BJ (cell line): ENCODE measurements around the gene MYO7B. TPM values are rescaled to one million over a fixed set of nuclear protein-coding genes. Genes with fewer than 3 reads are reported as not detected.

Experiments
- CTCF ChIA-PET: fragments of 350-600 bp; formaldehyde crosslinking; extraction: SDS; loops from one replicate; lab custom pipeline; 2021; ENCODE audit warnings: antibody characterized with exemption, inconsistent platforms; lab: Yijun Ruan, JAX
- POLR2A ChIA-PET: fragments of 300-600 bp; sonication (Branson Sonifier 250); formaldehyde crosslinking; extraction: SDS; loops from one replicate; lab custom pipeline; 2021; ENCODE audit warnings: antibody characterized with exemption; lab: Charles Lee
- DNase-seq: peaks from one replicate; pipeline ENCODE4 v3.0.0-alpha.2; 2011; ENCODE audit warnings: low read depth
- H3K27me3 ChIP-seq: 2 replicates; pipeline ENCODE4 v1.6.0; 2011; ENCODE audit warnings: low read length; ENCODE audit not compliant: control insufficient read depth, insufficient read depth
- H3K36me3 ChIP-seq: 2 replicates; pipeline ENCODE4 v1.5.1; 2011; ENCODE audit warnings: low read length; ENCODE audit not compliant: control insufficient read depth, insufficient read depth
- H3K4me3 ChIP-seq: 2 replicates; pipeline ENCODE4 v1.5.1; 2011; ENCODE audit warnings: low read depth, mild to moderate bottlenecking, control low read depth, low read length
- CTCF ChIP-seq: IDR thresholded peaks from 2 replicates; pipeline ENCODE4 v1.5.1; 2011; ENCODE audit warnings: low read depth, mild to moderate bottlenecking, control low read depth, inconsistent platforms, low read length, moderate library complexity; ENCODE audit not compliant: insufficient read depth
- polyA plus RNA-seq: library from polyadenylated mRNA; depleted of rRNA; stranded (reverse); fragments of >200 nt; gene quantifications from 2 replicates; pipeline ENCODE4 v1.2.3, GENCODE V29; 2011

The MYO7B gene
- polyA plus RNA-seq, 1 experiment, result 0.36 TPM

- Histone ChIP-seq H3K4me3 (no peak overlapping the region), H3K27me3 (no peaks in the 10 kb centered on the region), H3K36me3 (no peaks in the 10 kb centered on the region)
- POLR2A ChIA-PET, result no interaction called here
- DNase-seq, result no peak
- CTCF ChIA-PET, result interaction anchor here (1.1 to 4.0 kb wide), 7 partner anchors 14 to 222 kb away, joined by 3 to 37 read pairs (median 10); partner anchors contain the start of gene LIMS2
- no peak for TF ChIP-seq CTCF
These were observed 57.3 kb downstream of the MYO7B start for GRCh38 chr2:127592761-127593227.

GRCh38 chr2:127593228-127594115 lies 58.0 kb downstream of the MYO7B start:
- TF ChIP-seq CTCF, result no peak
- Histone ChIP-seq H3K36me3 (no peaks in the 10 kb centered on the region), H3K4me3 (no peak overlapping the region), H3K27me3 (no peaks in the 10 kb centered on the region)
- no peak for DNase-seq
- ChIA-PET POLR2A (no interaction called here), CTCF (interaction anchor here (1.1 to 4.0 kb wide), 7 partner anchors 14 to 112 kb away, joined by 4 to 37 read pairs (median 10); partner anchors contain the start of gene LIMS2)

- CTCF ChIA-PET, result interaction anchor here (1.7 to 3.0 kb wide), 3 partner anchors 53 to 81 kb away, joined by 5 to 11 read pairs (median 6); partner anchors contain the start of gene LIMS2
- Histone ChIP-seq H3K4me3 (no peak overlapping the region), H3K27me3 (no peaks in the 10 kb centered on the region), H3K36me3 (no peaks in the 10 kb centered on the region)
- no peak for DNase-seq
- POLR2A ChIA-PET, result no interaction called here
- no peak for TF ChIP-seq CTCF
These were observed 58.7 kb downstream of the MYO7B start for GRCh38 chr2:127594116-127594591.

GRCh38 chr2:127596311-127597045 lies 61.0 kb downstream of the MYO7B start:
- Histone ChIP-seq H3K36me3 (no peaks in the 10 kb centered on the region), H3K4me3 (no peak overlapping the region), H3K27me3 (no peaks in the 10 kb centered on the region)
- TF ChIP-seq CTCF, result no peak
- POLR2A ChIA-PET, result no interaction called here
- CTCF ChIA-PET, result interaction anchor here (3.0 kb wide), 1 partner anchor 54 kb away, joined by 11 read pairs; no protein-coding TSS in a partner anchor
- no peak for DNase-seq
